ENCODE results near the gene PODNL1. TPM values are rescaled to one million over a fixed set of nuclear protein-coding genes. Genes with fewer than 3 reads are reported as not detected.

The PODNL1 gene
- total RNA-seq, 1 donor from 2014 or later, result 3.1 TPM

DNA sequence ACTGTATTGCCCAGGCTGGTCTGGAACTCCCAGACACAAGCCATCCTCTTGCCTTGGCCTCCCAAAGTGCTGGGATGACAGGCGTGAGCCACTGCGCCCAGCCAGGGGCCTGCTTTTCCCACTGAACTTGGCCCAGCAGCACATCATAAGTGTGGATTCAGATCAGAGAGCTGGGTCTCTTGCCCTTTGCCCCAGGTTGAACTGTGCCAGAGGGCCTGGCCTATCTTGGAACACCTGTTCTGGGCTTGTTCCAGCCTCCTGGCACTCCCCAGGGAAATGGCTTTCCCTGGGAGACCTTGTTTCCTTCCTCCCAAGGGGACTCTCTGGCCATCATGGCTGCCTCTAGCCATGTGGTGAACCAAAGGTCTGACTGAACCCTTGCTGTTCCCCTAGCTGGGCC is 28.8 kb downstream of the PODNL1 start:
- DNase-seq (no peak), ATAC-seq (ENCODE audit: poor library complexity) (no peak)
- intact Hi-C loops (cut with DNase I), result no loop called here

DNA sequence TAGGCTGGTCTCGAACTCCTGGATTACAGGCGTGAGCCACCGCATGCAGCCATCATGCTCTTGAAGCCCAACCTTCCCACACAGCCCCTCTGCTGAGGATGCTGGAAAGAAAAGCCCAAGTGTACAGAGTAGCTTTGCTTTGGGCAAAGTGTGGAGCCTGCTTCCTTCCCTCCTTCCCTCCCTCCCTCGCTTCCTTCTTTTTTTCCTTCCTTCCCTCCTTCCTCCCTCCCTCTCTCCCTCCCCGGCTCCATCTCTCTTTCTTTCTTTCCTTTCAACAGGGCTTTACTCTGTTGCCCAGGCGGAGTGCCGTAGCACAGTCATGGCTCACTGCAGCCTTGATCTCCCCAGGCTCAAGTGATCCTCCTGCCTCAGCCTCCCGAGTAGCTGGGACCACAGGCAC is 29.5 kb downstream of the PODNL1 start:
- no peak for DNase-seq
- no peak for ATAC-seq (ENCODE audit: poor library complexity)
- intact Hi-C loops (cut with DNase I), result no loop called here

DNA sequence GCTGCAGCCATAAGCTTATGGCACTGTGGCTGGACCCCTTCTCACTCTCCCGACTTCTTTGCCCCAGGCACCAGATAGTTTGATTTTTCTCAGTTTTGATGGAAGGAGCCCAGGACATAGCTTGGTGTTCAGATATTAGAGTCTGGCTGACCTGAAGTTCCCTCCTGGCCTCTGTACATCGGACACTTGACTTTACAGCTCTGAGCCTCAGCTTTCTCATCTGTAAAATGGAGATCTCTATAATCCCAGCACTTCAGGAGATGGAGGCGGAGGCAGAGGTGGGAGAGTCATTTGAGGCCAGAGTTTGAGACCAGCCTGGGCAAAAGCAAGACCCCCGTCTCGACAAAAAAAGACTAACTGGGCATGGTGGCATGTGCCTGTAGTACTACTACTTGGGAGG is 31.3 kb downstream of the PODNL1 start:
- DNase-seq (no peak), ATAC-seq (ENCODE audit: poor library complexity) (no peak)
- intact Hi-C loops (cut with DNase I), result no loop called here

DNA sequence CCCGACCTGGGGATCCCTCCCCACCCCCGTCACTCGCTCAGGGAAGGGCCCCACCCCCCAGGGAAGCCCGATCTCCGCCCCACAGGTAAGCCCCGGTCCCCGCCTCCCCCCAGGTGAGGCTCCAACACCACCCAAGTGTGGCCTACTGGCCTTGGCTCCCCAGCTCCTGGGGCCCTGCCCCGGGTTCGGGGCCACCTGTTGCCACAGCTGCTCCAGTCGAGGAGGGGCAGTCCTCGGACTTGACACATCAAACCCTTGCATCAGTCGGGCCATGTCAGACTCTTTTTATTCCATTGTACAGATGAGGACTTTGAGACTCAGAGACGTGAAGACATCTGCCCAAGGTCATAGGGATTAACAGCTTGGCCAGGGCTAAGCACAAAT is 31.7 kb downstream of the PODNL1 start:
- ATAC-seq (ENCODE audit: poor library complexity) (peak; percentile 46), DNase-seq (no peak)
- intact Hi-C loops (cut with DNase I), result no loop called here

DNA sequence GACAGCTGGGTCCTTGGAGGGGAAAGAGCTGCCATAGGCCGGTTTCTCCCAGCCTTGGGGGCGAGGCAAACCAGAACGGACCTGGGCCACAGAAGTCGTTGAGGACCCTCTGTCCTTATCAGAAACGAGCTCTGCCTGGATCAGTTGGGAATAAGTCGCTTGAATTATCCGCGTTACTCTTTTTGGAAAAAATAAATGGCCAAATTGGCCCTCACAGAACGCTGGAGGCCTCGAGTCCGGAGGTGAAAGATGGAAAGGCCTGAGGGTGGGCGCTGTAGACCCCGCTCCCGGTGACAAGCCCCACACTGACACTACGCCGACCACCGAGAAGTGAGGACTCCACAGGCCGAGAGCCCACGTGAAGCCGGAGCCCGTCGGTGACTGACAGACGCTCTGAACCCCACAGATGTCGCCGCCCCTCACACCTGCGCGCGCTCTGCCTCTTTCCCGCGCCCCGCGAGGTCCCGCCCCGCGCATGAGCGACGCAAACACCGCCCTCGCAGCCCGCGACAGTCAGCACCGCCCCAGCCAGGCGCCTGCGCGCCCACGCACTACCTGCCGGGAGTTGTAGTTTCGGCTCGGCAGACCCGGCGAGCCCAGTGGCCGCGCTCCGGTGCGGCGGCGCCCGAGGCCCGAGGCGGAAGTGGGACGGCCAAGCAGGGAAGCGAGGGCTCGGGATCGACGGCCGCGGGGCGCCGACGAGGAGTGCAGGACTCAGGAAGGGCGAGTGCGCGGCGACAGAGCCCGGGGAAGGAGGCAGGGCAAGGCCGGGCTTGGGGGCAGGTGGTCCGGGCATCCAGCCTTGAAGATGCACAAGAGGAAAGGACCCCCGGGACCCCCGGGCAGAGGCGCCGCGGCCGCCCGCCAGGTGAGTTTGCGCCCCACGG is 32.3 kb downstream of the PODNL1 start, which contains the start of the genes BRME1 and CC2D1A:
BRME1 (minus strand) TSS at position 484 of the 887 bp plus-strand sequence. CDS start 1,225 bp downstream, outside the sequence.
CC2D1A (plus strand) TSS at position 568 of the 887 bp plus-strand sequence; CDS start at position 809, 241 bp downstream.
- intact Hi-C loops (cut with DNase I), result no loop called here
- ATAC-seq (ENCODE audit: poor library complexity) (peak; percentile 100), DNase-seq (peak; percentile 97)

DNA sequence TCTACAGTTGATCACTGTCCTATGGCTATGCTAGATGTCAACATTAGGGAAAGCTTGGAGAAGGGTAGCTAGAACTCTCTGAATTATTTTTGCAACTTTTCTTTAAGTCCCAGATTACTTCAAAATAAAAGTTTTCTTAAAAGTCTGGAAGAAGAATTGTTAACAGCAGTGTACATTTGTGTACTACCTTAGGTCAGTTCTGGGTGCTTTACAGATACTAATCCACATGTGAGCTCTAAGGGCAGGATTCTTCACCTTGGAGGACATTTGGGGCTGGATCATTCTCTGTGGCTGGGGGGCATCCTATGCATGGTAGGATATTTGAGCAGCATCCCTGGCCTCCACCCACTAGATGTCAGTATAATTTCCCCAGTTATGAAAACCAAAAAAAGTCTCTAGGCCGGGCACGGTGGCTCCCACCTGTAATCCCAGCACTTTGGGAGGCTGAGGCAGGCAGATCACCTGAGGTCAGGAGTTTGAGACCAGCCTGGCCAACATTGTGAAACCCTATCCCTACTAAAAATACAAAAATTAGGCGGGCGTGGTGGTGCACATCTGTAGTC is 35.1 kb downstream of the PODNL1 start:
- intact Hi-C loops (cut with DNase I), result no loop called here
- no peak for DNase-seq
- no peak for ATAC-seq (ENCODE audit: poor library complexity)

DNA sequence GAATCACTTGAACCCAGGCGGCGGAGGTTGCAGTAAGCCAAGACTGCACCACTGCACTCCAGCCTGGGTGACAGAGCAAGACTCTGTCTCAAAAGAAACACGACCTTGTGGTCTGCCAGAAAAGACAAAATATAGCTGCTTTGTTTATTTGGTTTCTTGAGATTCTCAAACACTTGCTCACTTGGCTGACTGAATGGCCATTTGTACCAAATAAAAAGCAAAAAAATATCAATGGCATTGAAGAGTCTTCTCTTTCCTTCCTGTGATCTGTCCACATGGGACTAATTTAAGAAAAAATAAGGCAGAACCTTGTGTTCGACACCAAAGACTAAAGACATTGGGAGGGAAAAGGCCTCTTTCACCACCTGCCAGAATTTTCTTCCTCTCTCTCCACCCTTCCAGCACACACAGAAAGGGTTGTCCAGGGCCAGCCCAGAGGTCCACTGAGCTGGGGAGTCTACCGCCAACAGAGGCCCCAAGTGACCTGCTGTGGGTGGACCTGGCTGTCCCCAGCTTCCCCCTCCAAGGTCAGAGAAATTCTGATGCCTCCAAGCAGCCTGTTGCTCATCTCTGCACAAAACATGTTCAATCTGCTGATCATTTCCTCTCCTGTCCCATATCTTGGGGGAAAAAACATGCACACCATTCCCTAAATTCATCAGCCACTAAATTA is 38.2 kb downstream of the PODNL1 start:
- no peak for DNase-seq
- intact Hi-C loops (cut with DNase I), result no loop called here
- ATAC-seq (ENCODE audit: poor library complexity), result no peak

DNA sequence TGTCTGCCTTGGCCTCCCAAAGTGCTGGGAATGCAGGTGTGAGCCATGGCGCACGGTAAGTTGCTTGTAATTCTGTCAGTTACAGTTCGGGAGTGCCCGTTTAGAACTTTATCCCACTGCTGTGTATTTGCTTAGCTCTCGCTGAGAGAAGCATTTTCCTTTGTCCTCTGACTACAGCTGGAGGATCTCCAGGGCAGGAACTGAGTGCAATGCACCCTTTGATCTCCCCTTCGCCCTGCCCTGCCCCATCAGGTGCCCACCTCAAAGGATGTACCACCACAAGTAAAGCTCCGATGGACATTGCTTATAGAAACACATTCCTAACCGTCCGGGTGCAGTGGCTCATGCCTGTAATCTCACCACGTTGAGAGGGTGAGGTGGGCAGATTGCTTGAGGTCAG is 38.8 kb downstream of the PODNL1 start:
- ATAC-seq (ENCODE audit: poor library complexity) (no peak), DNase-seq (no peak)
- intact Hi-C loops (cut with DNase I), result no loop called here

DNA sequence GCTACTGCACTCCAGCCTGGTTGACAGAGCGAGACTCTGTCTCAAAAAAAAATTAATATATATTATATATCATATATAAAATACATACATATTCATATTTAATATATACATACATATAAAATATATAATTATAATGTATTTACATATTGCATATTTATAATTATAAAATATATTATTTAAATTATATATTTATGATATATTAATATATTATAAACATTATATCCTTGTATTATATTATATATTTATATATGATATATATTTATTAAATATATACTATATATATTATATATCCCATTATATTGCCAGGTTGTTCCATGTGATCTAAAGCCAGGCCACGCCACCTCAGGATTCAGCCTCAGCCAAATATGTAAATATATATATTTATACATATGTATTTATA is 42.0 kb downstream of the PODNL1 start:
- no peak for DNase-seq
- intact Hi-C loops (cut with DNase I), result no loop called here
- ATAC-seq (ENCODE audit: poor library complexity), result no peak

DNA sequence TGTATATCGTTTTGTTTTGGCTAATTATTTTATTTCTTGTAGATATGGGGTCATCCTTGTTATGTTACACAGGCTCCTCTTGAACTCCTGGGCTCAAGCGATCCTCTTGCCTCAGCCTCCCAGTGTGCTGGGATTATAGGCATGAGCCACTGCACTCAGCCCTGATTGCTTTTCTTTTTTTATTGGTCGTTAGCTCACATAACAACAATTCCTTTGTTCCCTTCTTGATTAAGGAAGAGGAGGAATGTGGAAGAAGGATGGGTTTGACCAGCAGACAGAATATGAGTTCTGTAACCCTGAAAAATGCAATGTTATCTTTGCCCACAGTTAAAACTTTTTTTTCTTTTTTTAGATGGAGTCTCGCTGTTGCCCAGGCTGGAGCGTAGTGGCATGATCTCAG is 43.7 kb downstream of the PODNL1 start:
- intact Hi-C loops (cut with DNase I), result no loop called here
- DNase-seq, result no peak
- ATAC-seq (ENCODE audit: poor library complexity), result no peak

DNA sequence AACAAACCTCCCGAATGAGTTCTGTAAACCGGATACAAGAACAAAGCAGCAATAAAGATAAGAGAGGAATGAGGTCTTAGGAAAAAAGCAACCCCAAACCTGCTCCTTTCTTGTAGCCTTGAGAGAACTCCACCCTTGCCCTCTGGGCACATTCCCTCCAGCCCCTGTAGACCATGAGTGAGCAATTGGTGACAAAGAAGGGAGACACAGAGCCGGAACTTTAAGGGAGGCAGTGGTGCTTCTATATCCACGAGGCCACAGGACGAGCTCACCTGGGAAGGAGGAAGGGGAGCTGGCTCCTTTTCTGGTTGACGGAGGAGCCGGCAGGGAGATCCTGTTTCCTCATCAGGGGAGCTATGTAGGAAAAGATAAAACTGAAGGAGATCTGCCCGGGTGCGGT is 45.3 kb downstream of the PODNL1 start:
- ATAC-seq (ENCODE audit: poor library complexity) (no peak), DNase-seq (no peak)
- intact Hi-C loops (cut with DNase I), result no loop called here

DNA sequence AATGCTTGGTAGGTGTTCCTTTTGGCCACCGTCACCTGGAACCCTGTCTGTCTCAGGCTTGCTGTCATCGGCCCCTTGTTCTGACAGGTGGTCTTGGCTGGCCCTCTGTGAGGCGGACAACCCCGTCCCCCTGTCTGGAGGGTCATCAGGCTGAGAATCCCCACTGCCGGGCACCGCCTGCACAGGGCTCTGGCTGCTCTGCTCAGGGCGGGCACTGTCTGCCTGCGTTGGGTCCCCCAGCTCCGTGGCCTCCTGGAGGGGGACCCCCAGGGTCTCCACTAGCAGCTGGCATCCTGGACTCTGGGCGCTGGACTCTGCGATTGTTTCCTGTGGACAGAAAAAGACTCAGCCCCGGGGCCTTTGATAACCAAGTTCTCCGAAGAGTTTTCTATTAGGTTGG is 48.1 kb downstream of the PODNL1 start:
- intact Hi-C loops (cut with DNase I), result no loop called here
- DNase-seq, result no peak
- no peak for ATAC-seq (ENCODE audit: poor library complexity)

DNA sequence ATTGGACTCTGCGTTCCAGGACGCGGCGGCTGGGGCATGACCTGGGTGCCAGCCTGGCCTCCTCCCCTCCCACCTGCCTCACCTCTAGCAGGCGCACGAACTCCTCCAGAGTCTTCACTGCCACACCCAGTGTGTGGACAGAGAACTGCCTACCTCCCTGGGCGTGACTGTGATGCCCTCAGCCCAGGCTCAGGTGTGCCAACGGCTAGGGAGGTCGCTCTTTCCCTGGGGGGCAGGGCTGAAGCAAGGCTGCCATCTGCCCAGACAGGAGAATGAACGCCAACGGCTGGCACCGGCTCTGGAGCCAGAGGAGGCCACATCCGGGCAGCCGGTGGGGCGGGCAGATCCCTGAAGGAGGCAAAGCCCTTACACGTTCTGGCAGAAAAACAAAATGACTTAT is 49.9 kb downstream of the PODNL1 start:
- ATAC-seq (ENCODE audit: poor library complexity) (no peak), DNase-seq (no peak)
- intact Hi-C loops (cut with DNase I), result no loop called here

DNA sequence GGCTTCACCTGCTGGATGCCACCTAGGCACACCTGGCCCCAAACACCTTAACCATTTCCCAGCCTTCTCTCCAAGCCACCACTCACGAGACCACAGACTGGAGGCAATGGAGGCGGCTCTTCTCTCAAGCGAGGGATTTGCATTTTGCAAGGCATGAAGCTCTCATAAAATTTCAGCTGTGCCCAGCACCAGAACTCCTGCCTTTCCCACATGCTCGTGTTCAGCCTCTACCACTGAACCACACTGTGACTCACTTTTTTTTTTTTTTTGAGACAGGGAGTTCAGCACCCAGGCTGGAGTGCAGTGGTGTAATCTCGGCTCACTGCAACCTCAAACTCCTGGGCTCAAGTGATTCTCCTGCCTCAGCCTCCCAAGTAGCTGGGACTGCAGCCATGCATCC is 50.7 kb downstream of the PODNL1 start:
- no peak for ATAC-seq (ENCODE audit: poor library complexity)
- intact Hi-C loops (cut with DNase I), result no loop called here
- no peak for DNase-seq

DNA sequence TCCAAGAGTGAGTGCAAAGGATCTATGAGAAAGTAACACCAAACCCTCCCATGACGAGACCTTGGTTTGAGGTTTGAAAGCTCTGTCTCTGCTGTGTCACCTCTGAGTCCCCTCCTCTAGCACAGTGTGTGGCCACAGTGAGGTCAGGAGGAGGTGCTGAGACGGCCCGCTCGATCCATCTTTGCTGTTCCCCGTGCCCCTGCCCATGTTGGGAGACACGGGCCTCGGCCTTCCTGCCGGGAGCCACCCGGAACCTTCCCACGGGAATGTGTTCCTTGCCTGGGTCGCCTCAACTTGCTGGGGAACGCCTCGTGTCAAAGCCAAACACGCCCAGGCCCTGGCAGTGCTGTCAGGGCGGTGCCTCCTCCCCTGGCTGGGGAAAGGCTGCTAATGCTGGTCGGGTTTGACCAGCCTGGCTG is 51.2 kb downstream of the PODNL1 start:
- no peak for ATAC-seq (ENCODE audit: poor library complexity)
- intact Hi-C loops (cut with DNase I), result no loop called here
- no peak for DNase-seq

DNA sequence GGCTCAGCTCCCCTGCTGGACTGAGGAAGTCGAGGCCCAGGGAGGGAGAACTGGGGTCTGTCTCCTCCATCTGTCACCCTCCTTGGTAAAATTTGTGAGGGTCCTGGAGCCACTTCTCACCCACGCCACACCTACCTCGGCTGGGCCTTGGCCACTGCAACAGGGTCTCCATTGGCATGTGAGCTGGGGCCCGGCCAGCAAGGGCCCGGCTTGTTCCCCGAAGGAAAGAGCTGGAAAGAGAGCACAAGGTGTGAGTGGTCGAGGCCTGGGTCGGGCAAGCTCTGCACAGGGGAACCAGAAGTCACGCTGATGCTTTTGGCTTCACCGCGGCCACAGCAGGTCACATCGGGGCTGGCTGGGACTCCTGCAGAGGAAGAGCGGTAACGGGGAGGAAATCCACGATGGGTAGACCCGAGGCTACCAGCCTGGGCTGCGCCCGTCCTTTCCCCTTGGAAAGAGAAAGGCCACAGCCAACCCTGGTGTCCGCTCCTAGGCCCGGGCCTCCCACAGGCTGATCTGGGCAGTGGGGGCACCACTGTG is 52.3 kb downstream of the PODNL1 start:
- ATAC-seq (ENCODE audit: poor library complexity) (no peak), DNase-seq (no peak)
- intact Hi-C loops (cut with DNase I), result no loop called here

DNA sequence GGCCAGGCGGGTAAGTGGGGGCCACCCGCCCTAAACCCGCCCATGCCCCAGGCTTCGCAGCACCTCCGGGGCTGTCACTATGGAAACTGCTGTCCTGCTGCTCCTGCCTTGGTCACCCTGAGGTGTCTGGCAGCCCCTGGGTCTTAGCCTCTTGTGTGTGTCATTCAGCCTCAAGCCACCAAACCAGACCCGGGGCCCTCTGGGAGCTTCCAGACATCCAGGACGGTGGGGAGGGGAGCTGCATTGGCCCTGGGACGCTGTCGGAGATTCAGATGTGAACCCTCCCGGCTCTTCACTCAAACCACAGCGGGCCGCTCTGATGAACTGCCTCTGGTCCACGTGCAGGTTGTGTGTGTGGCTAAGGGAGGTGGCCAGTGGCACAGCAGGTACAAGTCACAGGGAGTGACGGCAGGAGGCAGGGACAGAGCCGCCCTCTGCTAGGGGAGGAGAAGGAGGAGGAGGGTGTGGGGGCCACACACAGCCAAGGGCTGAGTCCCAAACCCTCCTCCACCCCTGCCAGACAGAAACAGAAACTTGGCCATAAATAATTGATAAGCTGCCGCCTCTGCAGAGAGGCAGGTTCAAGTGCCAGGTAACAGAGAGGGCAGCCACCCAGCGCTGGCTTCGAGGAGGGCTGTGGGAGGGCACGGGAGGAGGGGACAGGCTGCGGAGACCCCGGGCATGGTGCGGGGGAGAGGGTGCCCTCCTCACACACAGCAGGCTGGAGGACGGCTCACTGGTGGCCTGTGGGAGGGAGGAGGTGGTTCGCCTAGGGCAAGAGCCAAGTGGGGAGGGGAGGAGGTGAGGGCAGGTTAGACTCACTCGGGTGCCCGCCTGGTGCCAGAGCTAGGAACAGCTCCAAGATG is 53.3 kb downstream of the PODNL1 start:
- DNase-seq (no peak), ATAC-seq (ENCODE audit: poor library complexity) (peak; percentile 9)
- intact Hi-C loops (cut with DNase I), result loop anchor here (5.0 kb wide), 1 partner anchor 187 kb away; the partner anchor contains the start of gene MISP3

DNA sequence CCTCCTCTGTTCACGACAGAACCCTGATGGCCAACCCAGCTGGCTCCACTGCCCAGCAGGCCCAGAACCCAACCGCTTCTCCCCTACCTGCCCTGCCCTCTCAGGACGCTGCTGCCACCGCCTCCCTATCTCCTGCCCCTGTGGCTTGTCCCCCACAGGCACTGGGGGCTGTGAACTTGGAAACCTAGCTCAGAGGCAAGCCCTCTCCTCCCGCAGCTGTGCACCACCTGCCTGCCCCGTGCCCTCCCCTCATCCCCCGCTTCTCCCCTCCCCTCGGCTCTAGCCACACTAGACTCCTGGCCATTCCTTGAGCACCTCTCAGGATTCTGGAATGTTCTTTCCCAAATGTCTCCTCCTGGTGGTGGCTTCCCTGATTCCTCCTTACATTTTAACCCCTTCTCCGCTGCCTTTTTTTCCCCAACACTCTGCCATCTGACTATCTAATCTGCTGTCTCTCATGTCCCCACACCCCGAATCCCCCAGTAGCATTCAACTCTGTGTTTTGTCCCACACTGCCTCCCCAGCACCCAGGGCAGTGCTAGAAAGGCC is 54.6 kb downstream of the PODNL1 start:
- DNase-seq (no peak), ATAC-seq (ENCODE audit: poor library complexity) (no peak)
- intact Hi-C loops (cut with DNase I), result loop anchor here (5.0 kb wide), 1 partner anchor 189 kb away; the partner anchor contains the start of gene MISP3

Data from Right ventricle myocardium superior (tissue), 1 donor.